Neural progenitor cell (in vitro differentiated cells): ENCODE results near the gene KY. TPM values are rescaled to one million over a fixed set of nuclear protein-coding genes. Genes with fewer than 3 reads are reported as not detected.
A peak's percentile ranks its signal among the peaks of the same experiment; 100 is the strongest.

Experiments
- DNase-seq: peaks from one replicate; pipeline ENCODE4 v3.0.0-alpha.2; 2016; ENCODE audit warnings: low spot score
- H2AFZ ChIP-seq: fragments of 200-600 bp; sonication (generic); replicated peaks from 2 replicates; pipeline ENCODE4 v1.6.1; 2016; ENCODE audit warnings: antibody characterized with exemption
- H3F3A ChIP-seq: fragments of 200-600 bp; sonication (generic); 2 replicates; pipeline ENCODE4 v1.6.1; 2016; ENCODE audit warnings: antibody characterized with exemption, low read depth
- H3K27ac ChIP-seq: fragments of 200-600 bp; sonication (generic); 2 replicates; pipeline ENCODE4 v1.5.1; 2016; ENCODE audit warnings: mild to moderate bottlenecking
- H3K27me3 ChIP-seq: fragments of 200-600 bp; sonication (generic); 2 replicates; pipeline ENCODE4 v1.6.1; 2016; ENCODE audit warnings: mild to moderate bottlenecking, moderate library complexity
- H3K36me3 ChIP-seq: fragments of 200-600 bp; sonication (generic); 2 replicates; pipeline ENCODE4 v1.5.1; 2016
- H3K4me1 ChIP-seq: fragments of 200-600 bp; sonication (generic); 2 replicates; pipeline ENCODE4 v1.6.1; 2016; ENCODE audit warnings: mixed run types
- H3K4me2 ChIP-seq: fragments of 200-600 bp; sonication (generic); 2 replicates; pipeline ENCODE4 v1.6.1; 2016
- H3K4me3 ChIP-seq: fragments of 200-600 bp; sonication (generic); 2 replicates; pipeline ENCODE4 v1.5.1; 2016
- H3K79me2 ChIP-seq: fragments of 200-600 bp; sonication (generic); 2 replicates; pipeline ENCODE4 v1.6.1; 2016; ENCODE audit warnings: low read depth
- H3K9ac ChIP-seq: fragments of 200-600 bp; sonication (generic); 2 replicates; pipeline ENCODE4 v1.6.1; 2016
- H3K9me3 ChIP-seq: fragments of 200-600 bp; sonication (generic); 2 replicates; pipeline ENCODE4 v1.5.1; 2016; ENCODE audit warnings: low read depth
- H4K20me1 ChIP-seq: fragments of 200-600 bp; sonication (generic); 2 replicates; pipeline ENCODE4 v1.6.1; 2016; ENCODE audit warnings: low read depth
- H3K27ac Mint-ChIP-seq: 3 replicates; pipeline ENCODE4 v1.8.0; 2021; ENCODE audit warnings: mixed read lengths
- H3K27me3 Mint-ChIP-seq: 2 replicates; pipeline ENCODE4 v1.8.0; 2022; ENCODE audit warnings: low read depth, mild to moderate bottlenecking, inconsistent platforms, moderate library complexity, mixed read lengths; ENCODE audit not compliant: insufficient read depth
- H3K36me3 Mint-ChIP-seq: 3 replicates; pipeline ENCODE4 v1.8.0; 2021; ENCODE audit warnings: mixed read lengths
- H3K4me1 Mint-ChIP-seq: 3 replicates; pipeline ENCODE4 v1.8.0; 2021; ENCODE audit warnings: mixed read lengths
- H3K4me3 Mint-ChIP-seq: 3 replicates; pipeline ENCODE4 v1.8.0; 2021; ENCODE audit warnings: mild to moderate bottlenecking, moderate library complexity, mixed read lengths
- H3K9me3 Mint-ChIP-seq: 3 replicates; pipeline ENCODE4 v1.8.0; 2020; ENCODE audit warnings: mixed read lengths
- CTCF ChIP-seq: fragments of 200-600 bp; sonication (generic); IDR thresholded peaks from 2 replicates; pipeline ENCODE4 v1.5.1; 2017; ENCODE audit warnings: antibody characterized with exemption, mild to moderate bottlenecking
- EZH2 ChIP-seq: fragments of 200-600 bp; sonication (generic); IDR thresholded peaks from 2 replicates; pipeline ENCODE4 v1.6.1; 2017; ENCODE audit warnings: antibody characterized with exemption, mild to moderate bottlenecking, moderate library complexity
- EZH2phosphoT487 ChIP-seq: fragments of 200-600 bp; sonication (generic); IDR thresholded peaks from 2 replicates; pipeline ENCODE4 v1.6.1; 2017; ENCODE audit warnings: antibody characterized with exemption
- total RNA-seq: library from RNA; depleted of rRNA; stranded (reverse); fragments of >200 nt; gene quantifications from 2 replicates; pipeline ENCODE4 v1.2.3, GENCODE V29; 2015; ENCODE audit warnings: low replicate concordance

KY gene
- total RNA-seq, 1 donor from 2014 or later: not detected

GRCh38 chr3:134614955-134615354, 35.9 kb downstream of the KY start:
- no peak overlapping the region for H3K4me2 ChIP-seq
- H3K4me3 ChIP-seq: no peak overlapping the region
- Mint-ChIP-seq H3K27ac (no peak overlapping the region), H3K4me3 (no peak overlapping the region), H3K4me1 (peaks cover 22% of the 10 kb centered on the region), H3K9me3 (no peaks in the 10 kb centered on the region), H3K27me3 (peaks cover 8% of the 10 kb centered on the region), H3K36me3 (no peaks in the 10 kb centered on the region)
- no peaks in the 10 kb centered on the region for H4K20me1 ChIP-seq
- no peaks in the 10 kb centered on the region for H3K36me3 ChIP-seq
- no peak for TF ChIP-seq CTCF
- no peak for TF ChIP-seq EZH2
- no peak for TF ChIP-seq EZH2phosphoT487
- H2AFZ ChIP-seq: no peak overlapping the region
- H3K79me2 ChIP-seq: no peaks in the 10 kb centered on the region
- H3K4me1 ChIP-seq: peaks cover 18% of the 10 kb centered on the region
- no peaks in the 10 kb centered on the region for H3K9me3 ChIP-seq
- H3K9ac ChIP-seq: no peak overlapping the region
- no peak overlapping the region for H3K27ac ChIP-seq
- H3F3A ChIP-seq: no peaks in the 10 kb centered on the region
- no peak for DNase-seq
- no peaks in the 10 kb centered on the region for H3K27me3 ChIP-seq

GRCh38 chr3:134613006-134613520, 37.8 kb downstream of the KY start:
- no peaks in the 10 kb centered on the region for H4K20me1 ChIP-seq
- H3K4me2 ChIP-seq: no peak overlapping the region
- no peaks in the 10 kb centered on the region for H3K27me3 ChIP-seq
- H2AFZ ChIP-seq: no peak overlapping the region
- Mint-ChIP-seq H3K27me3 (peaks cover 5% of the 10 kb centered on the region), H3K9me3 (no peaks in the 10 kb centered on the region), H3K4me1 (peaks cover 14% of the 10 kb centered on the region), H3K36me3 (no peaks in the 10 kb centered on the region), H3K27ac (peak overlapping the region; percentile 27), H3K4me3 (no peak overlapping the region)
- no peak overlapping the region for H3K27ac ChIP-seq
- H3K9ac ChIP-seq: no peak overlapping the region
- no peaks in the 10 kb centered on the region for H3K79me2 ChIP-seq
- no peak for TF ChIP-seq CTCF
- no peak for TF ChIP-seq EZH2
- no peak overlapping the region for H3K4me3 ChIP-seq
- no peaks in the 10 kb centered on the region for H3K4me1 ChIP-seq
- H3K36me3 ChIP-seq: no peaks in the 10 kb centered on the region
- no peak for DNase-seq
- no peaks in the 10 kb centered on the region for H3K9me3 ChIP-seq
- H3F3A ChIP-seq: no peaks in the 10 kb centered on the region

GRCh38 chr3:134611516-134611915, 39.3 kb downstream of the KY start:
- no peaks in the 10 kb centered on the region for H3K4me1 ChIP-seq
- H3K4me2 ChIP-seq: no peak overlapping the region
- Mint-ChIP-seq H3K4me3 (no peak overlapping the region), H3K27ac (no peak overlapping the region), H3K9me3 (no peaks in the 10 kb centered on the region), H3K27me3 (peaks cover 6% of the 10 kb centered on the region), H3K36me3 (no peaks in the 10 kb centered on the region), H3K4me1 (peaks cover 14% of the 10 kb centered on the region)
- no peak overlapping the region for H3K27ac ChIP-seq
- H3K9me3 ChIP-seq: no peaks in the 10 kb centered on the region
- H2AFZ ChIP-seq: no peak overlapping the region
- no peaks in the 10 kb centered on the region for H3K36me3 ChIP-seq
- H3F3A ChIP-seq: no peaks in the 10 kb centered on the region
- H3K9ac ChIP-seq: no peak overlapping the region
- H4K20me1 ChIP-seq: no peaks in the 10 kb centered on the region
- DNase-seq: no peak
- no peak for TF ChIP-seq EZH2
- TF ChIP-seq CTCF: no peak
- TF ChIP-seq EZH2phosphoT487: no peak
- no peak overlapping the region for H3K4me3 ChIP-seq
- H3K79me2 ChIP-seq: no peaks in the 10 kb centered on the region
- no peaks in the 10 kb centered on the region for H3K27me3 ChIP-seq
